ENCODE measurements around the gene ZNRD2.

The ZNRD2 gene

GRCh38 chr11:65569164-65569972, 909 bp upstream of the ZNRD2 start:
- no peak for DNase-seq (ENCODE audit: low read depth, low spot score)
- H3K27ac ChIP-seq: peak overlapping the region; percentile 96

GRCh38 chr11:65571420-65571819, 1.1 kb downstream of the ZNRD2 start:
- peak overlapping the region; percentile 96 for H3K27ac ChIP-seq
- no peak for DNase-seq (ENCODE audit: low read depth, low spot score)

DNA sequence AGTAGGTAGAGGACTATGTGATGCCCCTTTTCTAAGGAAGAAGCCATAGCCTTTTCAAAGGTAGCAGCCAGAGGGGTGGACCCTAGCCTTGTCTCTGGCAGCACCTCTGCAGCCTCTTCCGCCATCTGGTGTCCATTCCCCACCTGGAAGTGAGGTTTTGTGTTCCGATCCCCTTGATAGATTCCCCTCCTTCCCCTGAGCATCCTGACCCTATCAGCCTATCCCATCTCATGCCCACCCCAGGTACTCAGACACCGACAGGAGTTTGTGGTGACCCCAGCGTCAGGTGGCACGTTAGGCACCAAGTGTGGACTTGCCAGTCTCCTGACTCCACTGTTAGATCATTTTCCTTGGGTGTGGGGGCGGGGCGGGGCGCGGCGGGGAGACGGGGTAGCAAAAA, 1.7 kb downstream of the ZNRD2 start:
- DNase-seq (ENCODE audit: low read depth, low spot score): no peak
- H3K27ac ChIP-seq: peak overlapping the region; percentile 96

DNA sequence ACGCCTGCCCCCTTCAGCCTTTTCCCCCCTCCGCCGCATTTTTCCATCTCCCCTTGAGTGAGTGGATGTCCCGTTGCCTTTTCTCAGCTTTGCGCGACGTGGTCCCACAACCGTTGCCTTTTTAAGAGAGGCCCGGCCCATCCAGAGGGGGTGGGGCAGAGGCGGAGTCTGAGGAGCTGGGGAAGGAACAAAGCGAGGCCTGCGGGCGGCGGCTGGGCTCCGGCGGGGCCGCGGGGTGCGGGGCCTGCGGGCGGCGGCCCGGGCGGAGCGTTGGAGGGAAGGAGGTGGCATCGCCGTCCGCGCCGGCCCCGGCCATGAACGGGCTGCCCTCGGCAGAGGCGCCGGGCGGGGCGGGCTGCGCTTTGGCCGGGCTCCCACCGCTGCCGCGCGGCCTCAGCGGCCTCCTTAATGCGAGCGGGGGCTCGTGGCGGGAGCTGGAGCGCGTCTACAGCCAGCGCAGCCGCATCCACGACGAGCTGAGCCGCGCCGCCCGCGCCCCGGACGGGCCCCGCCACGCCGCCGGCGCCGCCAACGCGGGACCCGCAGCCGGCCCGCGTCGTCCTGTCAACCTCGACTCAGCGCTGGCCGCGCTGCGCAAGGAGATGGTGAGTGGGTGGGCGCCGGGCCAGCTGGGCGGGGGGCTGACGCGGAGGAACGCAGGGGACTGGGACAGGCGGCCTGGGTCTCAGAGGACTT, 2.2 kb downstream of the ZNRD2 start, which contains the start of gene FAM89B:
FAM89B (plus strand) TSS at position 183 of the 696 bp plus-strand sequence; CDS start at position 315, 132 bp downstream.
- no peak for DNase-seq (ENCODE audit: low read depth, low spot score)
- peak within 1 kb of the TSS; percentile 96 for H3K27ac ChIP-seq

DNA sequence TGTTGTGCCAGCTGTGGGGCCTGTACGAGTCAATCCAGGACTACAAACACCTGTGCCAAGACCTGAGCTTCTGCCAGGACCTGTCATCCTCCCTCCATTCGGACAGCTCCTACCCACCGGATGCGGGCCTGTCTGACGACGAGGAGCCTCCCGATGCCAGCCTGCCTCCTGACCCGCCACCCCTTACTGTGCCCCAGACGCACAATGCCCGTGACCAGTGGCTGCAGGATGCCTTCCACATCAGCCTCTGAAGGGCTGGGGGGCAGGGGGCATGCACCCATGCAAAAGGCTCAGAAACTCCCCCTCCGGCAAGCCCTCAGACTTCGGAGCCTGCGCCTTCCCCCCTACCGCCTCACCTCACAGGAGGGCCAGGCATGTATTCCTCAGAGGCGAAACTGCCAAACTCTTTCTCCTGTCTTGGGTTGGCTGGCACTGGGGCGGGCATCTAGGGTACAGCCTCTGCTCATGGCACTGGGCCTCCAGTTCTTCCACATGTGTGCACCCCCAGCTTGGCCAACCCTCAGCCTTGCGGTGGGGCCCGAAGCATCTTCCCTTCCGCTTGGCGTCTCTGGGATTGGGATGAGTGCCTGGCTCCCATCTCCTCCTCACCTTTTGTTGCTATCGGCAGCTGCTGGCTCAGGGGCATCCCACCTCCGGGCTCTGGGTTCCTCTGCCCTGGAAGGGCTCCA, 3.3 kb downstream of the ZNRD2 start:
- peak overlapping the region; percentile 96 for H3K27ac ChIP-seq
- no peak for DNase-seq (ENCODE audit: low read depth, low spot score)

DNA sequence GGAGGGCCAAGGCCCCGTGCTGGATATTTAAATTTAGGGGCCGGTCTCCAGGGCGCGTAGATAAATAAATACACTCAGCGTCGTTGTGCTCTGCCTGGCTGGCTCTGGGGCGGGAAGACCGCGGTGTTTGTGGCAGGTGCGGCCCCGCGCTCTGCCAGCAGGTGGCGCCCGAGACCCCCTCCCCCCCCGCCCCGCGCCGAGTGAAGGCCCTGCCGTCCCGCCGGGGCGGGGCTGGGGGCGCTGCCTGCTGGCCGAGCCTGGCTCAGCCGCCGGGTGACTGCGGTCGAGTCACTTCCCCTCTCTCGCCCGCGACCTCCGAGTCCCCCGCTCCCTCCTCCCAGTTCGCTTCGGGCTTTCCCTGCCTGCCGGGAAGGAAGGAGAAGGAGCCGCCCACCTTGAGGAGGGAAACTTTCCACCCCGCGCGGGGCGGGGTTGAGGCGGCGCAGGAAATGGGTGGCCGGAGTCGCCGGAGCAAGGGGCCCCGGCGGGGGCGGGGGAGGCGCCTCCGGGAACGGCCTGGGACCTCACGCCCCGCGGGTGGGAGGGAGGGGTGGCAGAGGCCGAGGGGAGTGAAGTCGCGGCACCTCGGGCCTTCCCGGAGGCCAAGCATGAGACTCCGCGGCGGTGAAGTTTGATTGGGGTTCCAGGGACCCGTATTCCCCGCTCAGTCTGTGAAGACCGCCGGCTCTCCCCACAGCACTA, 4.0 kb downstream of the ZNRD2 start:
- H3K27ac ChIP-seq: peak overlapping the region; percentile 96
- no peak for DNase-seq (ENCODE audit: low read depth, low spot score)

DNA sequence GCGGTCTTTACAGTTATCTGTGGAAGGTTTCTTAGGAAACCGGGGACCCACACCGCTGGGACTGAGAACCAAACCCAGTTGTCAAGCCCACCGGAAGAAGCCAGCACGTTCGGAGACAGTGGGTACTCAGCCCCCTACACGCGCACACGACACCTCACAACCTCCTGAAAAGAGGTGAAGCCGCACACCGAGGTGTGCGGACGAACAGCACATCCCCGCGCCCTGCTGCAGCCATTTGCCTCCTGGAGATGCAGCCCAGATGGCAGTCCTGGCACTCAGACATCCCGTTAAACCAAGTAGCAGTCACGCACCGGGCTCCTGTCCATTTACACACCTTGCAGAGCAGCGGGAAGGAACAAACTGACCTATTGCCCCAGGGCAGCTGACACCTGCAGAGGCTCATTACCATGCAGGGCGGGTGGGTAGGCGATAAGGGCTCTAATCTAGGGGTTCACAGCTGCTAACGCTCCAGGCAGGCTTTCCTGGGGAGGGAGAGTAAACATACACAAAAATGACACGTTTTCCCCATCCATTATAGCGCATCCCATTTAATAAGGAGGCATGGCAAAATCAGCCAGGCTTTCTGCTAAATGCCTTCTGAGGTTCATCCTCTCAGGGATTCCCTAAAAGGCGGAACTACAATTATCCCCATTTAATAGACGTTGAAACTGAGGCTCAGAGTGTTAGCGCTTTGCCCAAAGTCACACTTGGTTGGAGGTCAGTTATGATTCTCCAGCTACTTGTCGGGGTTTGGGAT, 4.7 kb downstream of the ZNRD2 start:
- H3K27ac ChIP-seq: peak overlapping the region; percentile 96
- DNase-seq (ENCODE audit: low read depth, low spot score): no peak

GRCh38 chr11:65575568-65576231, 5.4 kb downstream of the ZNRD2 start, which contains the start of gene EHBP1L1:
TSS of gene EHBP1L1 (plus strand) at chr11:65576053. CDS start at chr11:65576303, 250 bp downstream.
- DNase-seq (ENCODE audit: low read depth, low spot score): no peak
- H3K27ac ChIP-seq: peak within 1 kb of the TSS; percentile 96

DNA sequence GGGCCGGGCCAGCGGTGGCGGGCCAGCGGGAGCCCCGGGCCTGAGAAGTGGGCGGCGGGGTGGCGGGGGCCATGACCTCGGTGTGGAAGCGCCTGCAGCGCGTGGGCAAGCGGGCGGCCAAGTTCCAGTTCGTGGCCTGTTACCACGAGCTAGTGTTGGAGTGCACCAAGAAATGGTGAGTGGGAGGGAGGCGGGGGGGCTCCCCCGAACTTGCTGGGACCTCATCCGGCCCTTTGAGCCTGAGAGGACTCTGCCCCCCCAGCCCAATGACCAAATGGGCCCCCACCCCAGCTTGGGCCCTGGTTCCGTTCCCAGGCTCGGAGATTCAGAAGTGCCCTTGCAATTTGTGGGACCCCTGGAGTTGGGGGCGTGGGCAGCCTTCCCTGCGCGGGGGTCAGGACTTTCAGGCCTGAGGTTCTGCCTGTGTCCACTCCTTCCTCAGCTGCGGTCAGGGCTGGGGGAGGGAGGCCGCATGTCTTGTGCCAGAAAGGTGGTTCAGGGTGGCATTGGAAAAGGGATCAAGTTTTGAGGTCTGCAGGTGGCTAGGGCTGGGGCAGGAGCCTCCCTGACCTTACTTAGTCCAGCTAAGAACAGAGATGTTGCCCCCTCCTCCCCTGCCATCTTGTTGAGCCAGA, 6.1 kb downstream of the ZNRD2 start:
- DNase-seq (ENCODE audit: low read depth, low spot score): no peak
- peak overlapping the region; percentile 96 for H3K27ac ChIP-seq

- no peak for DNase-seq (ENCODE audit: low read depth, low spot score)
- peak overlapping the region; percentile 96 for H3K27ac ChIP-seq
Measured at GRCh38 chr11:65576867-65577755, 6.8 kb downstream of the ZNRD2 start.

DNA sequence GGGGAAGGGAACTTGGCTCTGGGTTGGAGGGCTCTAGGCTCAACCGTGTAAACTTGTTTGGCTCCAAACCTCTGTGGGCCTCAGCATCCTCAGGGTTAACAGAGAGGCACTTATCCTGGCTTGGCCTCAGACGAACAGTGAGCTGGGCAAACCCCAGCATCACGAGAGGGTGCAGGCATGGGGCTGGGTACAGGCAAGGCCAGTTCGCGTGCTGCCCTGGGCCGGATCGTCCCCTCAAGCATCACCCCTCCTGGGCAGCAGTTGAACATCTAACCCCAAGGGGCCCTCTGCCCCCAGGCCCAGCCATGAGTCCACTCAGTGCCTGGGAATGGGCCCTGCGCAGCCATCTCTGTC, 7.5 kb downstream of the ZNRD2 start:
- DNase-seq (ENCODE audit: low read depth, low spot score): no peak
- peak overlapping the region; percentile 96 for H3K27ac ChIP-seq

DNA sequence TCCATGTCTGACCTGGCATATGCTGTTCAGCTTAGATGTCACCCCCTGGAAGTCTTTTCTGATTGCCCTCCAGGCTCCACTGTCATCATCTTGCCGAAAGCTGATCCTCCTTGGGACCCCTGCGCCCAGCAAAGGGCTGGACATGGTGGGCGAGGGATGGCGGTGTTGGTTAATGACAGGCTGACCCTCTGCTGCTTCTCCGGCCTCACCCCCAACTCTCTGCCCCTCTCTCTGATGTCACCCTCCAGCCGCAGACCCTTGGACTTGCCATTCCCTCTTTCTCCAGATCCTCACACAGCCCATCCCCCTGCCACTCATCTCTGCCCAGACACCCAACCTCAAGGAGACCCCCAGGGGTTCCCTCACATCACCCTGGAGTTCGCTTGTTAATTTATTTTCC, 7.9 kb downstream of the ZNRD2 start:
- peak overlapping the region; percentile 96 for H3K27ac ChIP-seq
- no peak for DNase-seq (ENCODE audit: low read depth, low spot score)

GRCh38 chr11:65578667-65579066, 8.4 kb downstream of the ZNRD2 start:
- H3K27ac ChIP-seq: no peak overlapping the region
- DNase-seq (ENCODE audit: low read depth, low spot score): no peak

DNA sequence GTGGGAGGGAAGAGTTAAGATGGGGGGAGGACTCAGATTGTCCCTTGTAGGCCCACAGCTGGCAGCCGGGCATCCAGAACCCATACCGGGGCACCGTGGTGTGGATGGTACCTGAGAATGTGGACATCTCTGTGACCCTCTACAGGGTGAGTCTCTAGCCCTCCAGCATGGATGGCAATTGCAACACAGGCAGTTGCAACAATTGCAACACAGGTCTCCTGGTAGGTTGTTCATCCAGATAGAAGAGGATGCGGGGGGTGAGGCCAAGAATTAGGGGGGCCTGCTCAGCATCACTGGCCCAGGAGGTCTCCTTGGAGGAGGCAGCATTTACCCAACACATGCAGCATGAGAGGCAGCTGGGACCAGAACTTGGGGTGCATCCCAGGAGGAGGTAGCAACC, 9.0 kb downstream of the ZNRD2 start:
- DNase-seq (ENCODE audit: low read depth, low spot score): no peak
- no peak overlapping the region for H3K27ac ChIP-seq

DNA sequence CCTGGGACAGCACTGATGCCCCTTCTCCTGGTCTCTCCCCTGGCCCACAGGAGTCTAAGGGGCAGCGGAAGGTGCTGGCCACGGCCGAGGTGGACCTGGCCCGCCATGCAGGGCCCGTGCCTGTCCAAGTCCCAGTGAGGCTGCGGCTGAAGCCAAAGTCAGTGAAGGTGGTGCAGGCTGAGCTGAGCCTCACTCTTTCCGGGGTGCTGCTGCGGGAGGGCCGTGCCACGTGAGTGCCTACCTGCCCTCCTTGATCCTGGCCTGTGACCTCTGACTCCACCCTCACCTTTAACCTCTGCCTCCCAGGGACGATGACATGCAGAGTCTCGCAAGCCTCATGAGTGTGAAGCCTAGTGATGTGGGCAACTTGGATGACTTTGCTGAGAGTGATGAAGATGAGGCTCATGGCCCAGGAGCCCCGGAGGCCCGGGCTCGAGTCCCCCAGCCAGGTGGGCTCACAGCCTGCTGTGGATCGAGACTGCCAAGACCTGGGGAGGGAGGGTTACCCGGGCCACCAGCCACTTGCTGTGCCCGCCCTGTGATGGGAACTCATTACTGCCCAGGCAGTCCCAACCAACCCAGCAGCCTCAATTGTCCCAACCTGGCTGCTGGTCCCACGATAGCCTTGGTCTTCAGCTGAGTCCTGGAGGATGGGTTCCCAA, 9.9 kb downstream of the ZNRD2 start:
- no peak overlapping the region for H3K27ac ChIP-seq
- DNase-seq (ENCODE audit: low read depth, low spot score): no peak

GRCh38 chr11:65580756-65581155, 10.5 kb downstream of the ZNRD2 start:
- H3K27ac ChIP-seq: no peak overlapping the region
- no peak for DNase-seq (ENCODE audit: low read depth, low spot score)

DNA sequence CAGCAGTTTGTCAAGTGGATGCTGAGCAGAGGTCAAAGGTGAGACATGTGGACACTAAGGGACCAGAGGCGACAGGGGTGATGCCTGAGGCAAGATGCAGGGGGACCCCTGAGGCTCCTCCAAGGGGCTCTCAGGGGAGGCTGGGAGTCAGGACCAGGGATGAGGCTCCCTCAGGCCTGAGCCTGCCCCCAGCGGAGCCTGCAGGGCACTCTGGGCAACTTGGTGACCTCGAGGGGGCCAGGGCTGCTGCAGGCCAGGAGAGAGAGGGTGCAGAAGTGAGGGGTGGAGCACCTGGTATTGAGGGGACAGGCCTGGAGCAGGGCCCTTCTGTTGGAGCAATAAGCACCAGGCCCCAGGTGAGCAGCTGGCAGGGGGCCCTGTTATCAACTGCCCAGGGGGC, 11.7 kb downstream of the ZNRD2 start:
- H3K27ac ChIP-seq: no peak overlapping the region
- DNase-seq (ENCODE audit: low read depth, low spot score): no peak

Measured in epithelial cell of prostate (primary cell).